NCI-H1417 (cell line): ENCODE results near the gene LAMTOR2.

Experiments
- DNase-seq, 3 experiments: peaks; one replicate each; lab custom pipeline; 2025; lab: John Stamatoyannopoulos, UW

Gene LAMTOR2

DNA sequence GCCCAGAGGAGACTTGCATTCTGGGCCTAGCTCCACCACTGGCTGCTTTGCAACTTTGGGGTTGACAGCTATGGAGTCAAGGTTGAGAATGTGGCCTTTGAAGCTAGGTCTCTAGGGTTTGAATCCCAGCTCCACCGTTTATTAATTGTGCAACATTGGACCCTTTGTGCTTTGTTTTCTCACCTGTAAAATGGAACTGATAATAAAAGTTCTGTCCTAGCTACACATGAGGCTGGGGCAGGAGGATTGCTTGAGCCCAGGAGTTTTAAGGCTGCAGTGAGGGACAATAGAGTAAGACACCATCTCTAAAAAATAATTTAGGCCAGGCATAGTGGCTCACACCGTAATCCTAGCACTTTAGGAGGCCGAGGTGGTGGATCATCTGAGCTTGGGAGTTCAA is 44.7 kb downstream of the LAMTOR2 start:
- no peak for DNase-seq

GRCh38 chr1:156100205-156100995 is 45.8 kb downstream of the LAMTOR2 start:
- no peak for DNase-seq

GRCh38 chr1:156101880-156102279 is 47.3 kb downstream of the LAMTOR2 start:
- no peak for DNase-seq

- DNase-seq, result no peak
These were observed 48.3 kb downstream of the LAMTOR2 start for GRCh38 chr1:156102633-156103511.

- no peak for DNase-seq
These were observed 49.0 kb downstream of the LAMTOR2 start for GRCh38 chr1:156103521-156103947.

- peak in 2 of 3 experiments; percentile 55 to 74 for DNase-seq
These were observed 49.7 kb downstream of the LAMTOR2 start for GRCh38 chr1:156104065-156104810.

DNA sequence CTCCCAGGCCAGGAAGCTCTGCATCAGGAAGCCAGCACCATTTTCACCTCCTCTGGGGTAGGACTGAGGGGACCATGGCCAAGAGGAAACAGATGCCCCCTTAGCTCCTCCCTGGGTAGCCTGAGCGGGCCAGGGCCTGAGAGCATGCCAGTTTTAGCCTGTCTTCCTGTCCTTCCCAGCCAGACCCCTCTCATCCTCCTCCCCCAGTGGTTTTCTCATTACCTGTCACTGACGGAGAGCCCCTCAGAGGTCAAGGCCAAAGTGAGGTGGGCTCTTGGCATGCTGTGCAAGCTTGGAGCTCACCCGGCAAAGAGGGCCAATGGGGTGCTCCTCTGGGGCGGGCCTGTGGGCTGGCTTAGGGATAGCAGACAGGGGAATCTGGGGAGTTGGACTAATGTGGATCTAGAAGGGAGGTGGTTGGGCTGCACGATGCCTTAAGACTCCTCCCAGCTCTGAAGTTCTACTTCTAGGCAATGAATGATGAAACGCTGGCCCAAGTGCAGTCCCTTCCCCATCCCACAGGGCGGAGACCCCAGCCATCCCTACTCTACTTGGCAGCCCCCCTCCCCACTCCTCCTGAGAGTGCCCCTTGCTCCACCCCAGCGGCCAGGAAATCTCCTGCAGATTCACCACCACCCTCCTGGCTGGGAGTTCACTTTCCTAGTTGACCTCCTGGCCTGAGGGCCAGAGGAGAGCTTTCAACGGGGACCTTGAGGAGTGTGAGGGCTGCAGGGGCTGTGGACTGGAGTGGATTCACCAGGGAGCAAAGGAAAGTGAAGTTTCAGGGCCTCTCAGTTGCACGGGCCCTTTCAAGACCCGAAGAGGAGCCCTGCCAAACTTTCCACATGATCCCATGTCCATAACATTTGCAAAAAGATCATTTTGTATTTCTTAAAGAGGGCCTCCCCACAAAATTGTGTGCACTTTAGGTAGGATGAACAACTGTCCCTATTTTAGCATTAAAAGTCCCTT is 50.6 kb downstream of the LAMTOR2 start:
- DNase-seq, result no peak

- peak in 2 of 3 experiments; percentile 32 to 67 for DNase-seq
These were observed 52.3 kb downstream of the LAMTOR2 start for GRCh38 chr1:156106624-156107488.

- no peak for DNase-seq
These were observed 53.5 kb downstream of the LAMTOR2 start for GRCh38 chr1:156108057-156108456.
